NOMO-1 (cell line): Measurements from ENCODE around the gene DYNC2H1.
A peak's percentile ranks its signal among the peaks of the same experiment; 100 is the strongest.

ENCODE experiments used
- DNase-seq, 2 experiments: peaks; one replicate each; lab custom pipeline; 2025; ENCODE audit not compliant: unreplicated experiment in 2 of 2; lab: John Stamatoyannopoulos, UW

DYNC2H1 gene

DNA sequence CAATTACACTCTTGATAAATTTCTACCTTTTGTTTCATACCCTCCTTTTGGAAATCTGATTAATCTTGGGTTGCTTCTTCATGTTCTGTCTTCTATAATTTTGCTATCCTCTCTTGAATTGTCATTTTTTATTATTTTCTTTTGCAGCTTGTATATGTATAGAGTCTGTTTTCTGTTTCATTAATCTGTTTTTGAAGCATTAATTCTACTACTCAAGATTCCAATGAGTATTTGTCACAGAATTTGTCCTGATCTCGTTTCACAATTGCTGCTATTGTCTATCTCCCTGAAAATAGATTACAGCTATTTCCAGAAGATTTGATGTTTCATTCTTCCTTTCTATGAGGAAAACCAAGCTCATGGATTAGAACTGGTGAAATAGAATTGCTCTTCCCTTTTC lies 406.1 kb downstream of the DYNC2H1 start:
- DNase-seq = no peak

DNA sequence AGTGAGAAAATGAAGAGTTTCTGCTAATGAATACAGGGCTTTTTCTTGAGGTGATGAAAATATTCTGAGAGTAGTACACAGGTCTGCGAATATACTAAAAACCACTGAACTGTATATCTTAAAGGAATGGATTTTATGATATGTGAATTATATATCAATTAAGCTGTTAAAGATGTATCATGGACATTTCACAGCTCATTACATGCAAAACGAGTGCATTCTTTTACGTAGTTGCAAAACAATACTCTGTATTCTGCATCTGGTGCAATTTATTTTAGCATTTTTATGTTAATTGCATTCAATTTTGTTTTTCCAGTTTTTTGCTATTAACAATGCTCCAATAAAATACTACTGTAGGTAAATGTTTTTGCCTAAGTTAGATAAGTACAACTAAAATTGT lies 411.6 kb downstream of the DYNC2H1 start:
- no peak for DNase-seq

DNA sequence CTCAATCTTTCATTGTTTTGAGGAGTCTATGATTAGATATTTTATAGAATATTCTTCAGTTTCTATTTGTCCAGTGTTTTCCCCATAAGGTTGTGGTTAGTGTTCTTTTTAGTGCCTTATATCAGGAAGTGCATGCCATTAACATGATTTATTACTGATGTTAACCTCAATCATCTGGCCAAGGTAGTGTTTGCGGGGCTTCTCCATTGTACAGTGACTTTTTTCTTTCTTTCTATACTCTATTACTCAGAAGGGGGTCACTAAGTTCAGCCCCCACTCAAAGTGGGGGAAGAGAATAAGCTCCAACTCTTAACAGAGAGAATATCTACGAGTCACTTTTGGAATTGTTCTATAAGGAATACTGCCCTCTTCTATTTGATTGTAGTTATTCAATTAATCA lies 415.8 kb downstream of the DYNC2H1 start:
- peak; percentile 26 to 65 for DNase-seq

DNA sequence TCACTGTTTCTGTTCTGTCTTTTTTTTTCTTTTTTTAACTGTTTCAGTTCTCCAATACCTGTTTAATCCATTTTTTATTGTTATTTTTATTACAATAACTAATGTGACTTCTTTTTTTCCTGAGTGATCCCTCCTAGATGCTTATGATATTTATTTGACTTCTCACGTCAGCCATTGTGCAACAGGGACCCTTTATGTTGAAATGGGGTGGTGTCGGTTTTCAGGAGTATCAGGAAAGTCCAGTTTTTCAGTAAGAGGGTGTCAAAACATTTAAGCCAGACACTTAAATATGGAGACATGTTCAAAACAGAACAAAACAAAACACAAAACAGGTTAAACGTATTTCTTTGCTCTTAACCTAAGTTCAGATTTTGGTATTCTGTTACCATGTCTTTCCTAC lies 418.8 kb downstream of the DYNC2H1 start:
- DNase-seq = no peak

DNA sequence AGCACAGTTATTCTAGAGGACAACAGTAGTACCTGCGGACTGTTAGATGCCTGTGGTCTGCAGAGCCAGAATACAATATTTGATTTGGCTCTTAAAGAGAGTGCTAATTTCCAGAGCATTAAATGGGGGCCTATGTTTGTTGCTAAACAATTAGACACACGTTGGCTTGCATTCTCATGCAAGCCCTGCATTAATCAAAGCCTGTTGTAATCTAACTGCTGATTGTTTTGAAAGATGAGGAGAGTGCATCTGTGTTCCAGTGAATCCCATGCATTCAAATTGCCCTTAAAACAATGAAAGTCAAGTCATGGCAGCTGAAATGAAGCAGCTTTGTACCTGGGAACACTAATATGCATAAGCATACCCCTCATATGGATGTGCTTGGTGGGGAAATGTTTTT lies 419.4 kb downstream of the DYNC2H1 start:
- no peak for DNase-seq

GRCh38 chr11:103529181-103529684 lies 420.0 kb downstream of the DYNC2H1 start:
- no peak for DNase-seq
